Metanephros (tissue), 2 donors: ENCODE data around the gene IL12RB2. TPM values are rescaled to one million over a fixed set of nuclear protein-coding genes. Genes with fewer than 3 reads are reported as not detected.

ENCODE experiments used
- small RNA-seq: library from RNA; depleted of rRNA; stranded (forward); fragments of <200 nt; gene quantifications from one replicate; pipeline ENCODE3, GENCODE V24; 2014; ENCODE audit warnings: low replicate concordance
- total RNA-seq: library from RNA; depleted of rRNA; stranded (reverse); fragments of >200 nt; gene quantifications from one replicate; pipeline ENCODE4 v1.2.3, GENCODE V29; 2014

The IL12RB2 gene
- 1.3 TPM for total RNA-seq

GRCh38 chr1:67307251-67308060 is at the start of gene IL12RB2:
IL12RB2 (plus strand) TSS chr1:67307873; CDS start chr1:67320369, 12,496 bp downstream.

GRCh38 chr1:67430358-67431155 is 122.9 kb downstream of the IL12RB2 start, which contains the start of gene SERBP1:
SERBP1 (minus strand) TSS chr1:67430402; CDS start chr1:67430300, 102 bp downstream.

Small RNAs within 50 kb of the gene (small RNA-seq; reads per million reads assigned to genes)
- gene RNU4ATAC4P = not detected
- gene RNU6-387P = not detected

Other genes starting within 250 kb of the IL12RB2 start
- gene C1orf141, start 172.9 kb upstream of the IL12RB2 start, total RNA-seq = not detected
- 0.06 TPM for gene IL23R, start 141.4 kb upstream of the IL12RB2 start, total RNA-seq
- gene SERBP1, start 122.5 kb downstream of the IL12RB2 start, total RNA-seq = 178 TPM